K562 (cell line): Measurements from ENCODE around the gene PHLDA3. TPM values are rescaled to one million over a fixed set of nuclear protein-coding genes. Genes with fewer than 3 reads are reported as not detected.

Experiments used
- CBX5 ChIP-seq: IDR thresholded peaks from 2 replicates; pipeline ENCODE4 v1.6.1; 2014; ENCODE audit warnings: low read depth, borderline replicate concordance
- ETV5 ChIP-seq: sonication (generic); formaldehyde crosslinking; IDR thresholded peaks from 2 replicates; pipeline ENCODE4 v1.4.0; 2020; ENCODE audit warnings: low read depth, mild to moderate bottlenecking, missing genetic modification reagents
- GABPA ChIP-seq: fragments of 200-800 bp; sonication (Bioruptor generic); conservative IDR thresholded peaks from 2 replicates; pipeline ENCODE4 v1.6.1; 2016; ENCODE audit warnings: low read depth, missing genetic modification characterization, missing compliant biosample characterization
- GATA2 ChIP-seq: sonication (generic); formaldehyde crosslinking; IDR thresholded peaks from 2 replicates; pipeline ENCODE4 v1.4.0; 2020; ENCODE audit warnings: mild to moderate bottlenecking, missing genetic modification reagents
- HDAC3 ChIP-seq: fragments of 450-650 bp; IDR thresholded peaks from 2 replicates; pipeline ENCODE4 v1.6.1; 2018; ENCODE audit warnings: borderline replicate concordance, mild to moderate bottlenecking, moderate library complexity; ENCODE audit not compliant: partially characterized antibody
- JUN ChIP-seq, 2 experiments: sonication (generic) in 1 of 2; formaldehyde crosslinking in 1 of 2; IDR thresholded peaks; 2 replicates each; pipeline versions ENCODE4 v1.6.1 to v1.8.0; 2012 to 2022; ENCODE audit warnings: borderline replicate concordance in 2 of 2, mild to moderate bottlenecking in 2 of 2, improper control_type of control experiment in 1 of 2, low read depth in 1 of 2, low read length in 1 of 2, missing genetic modification reagents in 1 of 2
- KAT8 ChIP-seq: fragments of 450-650 bp; IDR thresholded peaks from 2 replicates; pipeline ENCODE4 v1.6.1; 2016; ENCODE audit warnings: low read depth, mild to moderate bottlenecking
- KLF13 ChIP-seq: fragments of 450-650 bp; IDR thresholded peaks from 2 replicates; pipeline ENCODE4 v1.6.1; 2016; ENCODE audit warnings: missing genetic modification characterization, low read depth, mild to moderate bottlenecking, missing compliant biosample characterization, moderate library complexity, borderline replicate concordance
- L3MBTL2 ChIP-seq: fragments of 450-650 bp; IDR thresholded peaks from 2 replicates; pipeline ENCODE4 v1.6.1; 2016; ENCODE audit warnings: mild to moderate bottlenecking, moderate library complexity
- NCOA1 ChIP-seq: fragments of 450-650 bp; IDR thresholded peaks from 2 replicates; pipeline ENCODE4 v1.6.1; 2016; ENCODE audit warnings: low read depth
- NCOA2 ChIP-seq, 2 experiments: fragments of 450-650 bp; IDR thresholded peaks; 2 replicates each; pipeline ENCODE4 v1.6.1; 2018; ENCODE audit warnings: mild to moderate bottlenecking in 2 of 2, moderate library complexity in 1 of 2; ENCODE audit not compliant: partially characterized antibody in 2 of 2
- PURB ChIP-seq: sonication (generic); formaldehyde crosslinking; IDR thresholded peaks from 2 replicates; pipeline ENCODE4 v1.9.0; 2021; ENCODE audit warnings: low read depth, mild to moderate bottlenecking, missing genetic modification reagents
- SRSF7 ChIP-seq: fragments of 200-400 bp; formaldehyde crosslinking; optimal IDR thresholded peaks from 2 replicates; pipeline ENCODE3; 2017; ENCODE audit warnings: mild to moderate bottlenecking, low read depth, low read length
- TFAM ChIP-seq: fragments of 250-450 bp; sonication (Bioruptor Pico); conservative IDR thresholded peaks from 2 replicates; pipeline ENCODE4 v1.5.0; 2021; ENCODE audit warnings: mild to moderate bottlenecking, moderate library complexity
- TGIF2 ChIP-seq: sonication (generic); formaldehyde crosslinking; IDR thresholded peaks from 2 replicates; pipeline ENCODE4 v1.8.1; 2022; ENCODE audit warnings: mild to moderate bottlenecking, missing genetic modification reagents, moderate library complexity
- TRIM24 ChIP-seq, 2 experiments: fragments of 450-650 bp; IDR thresholded peaks; 2 replicates each; pipeline ENCODE4 v1.6.1; 2016
- ZFX ChIP-seq: sonication (generic); formaldehyde crosslinking; IDR thresholded peaks from 2 replicates; pipeline ENCODE4 v1.8.0; 2022; ENCODE audit warnings: mild to moderate bottlenecking, missing genetic modification reagents, moderate library complexity
- ZNF121 ChIP-seq: sonication (generic); formaldehyde crosslinking; conservative IDR thresholded peaks from 2 replicates; pipeline ENCODE4 v1.8.0; 2022; ENCODE audit warnings: missing genetic modification reagents
- ZNF174 ChIP-seq: fragments of 250-450 bp; sonication (Bioruptor Pico); IDR thresholded peaks from 2 replicates; pipeline ENCODE4 v1.4.0; 2020; ENCODE audit warnings: mild to moderate bottlenecking
- ZNF263 ChIP-seq: sonication (generic); formaldehyde crosslinking; IDR thresholded peaks from 2 replicates; pipeline ENCODE4 v1.8.0; 2022; ENCODE audit warnings: mild to moderate bottlenecking, missing genetic modification reagents, borderline replicate concordance
- ZNF311 ChIP-seq: fragments of 250-450 bp; sonication (Bioruptor Pico); IDR thresholded peaks from 2 replicates; pipeline ENCODE4 v1.4.0; 2020; ENCODE audit warnings: mild to moderate bottlenecking, moderate library complexity
- ZNF431 ChIP-seq: sonication (generic); formaldehyde crosslinking; IDR thresholded peaks from 2 replicates; pipeline ENCODE4 v1.8.0; 2022; ENCODE audit warnings: mild to moderate bottlenecking, missing genetic modification reagents
- ZNF589 ChIP-seq: fragments of 200-800 bp; sonication (Bioruptor generic); IDR thresholded peaks from 2 replicates; pipeline ENCODE4 v1.6.1; 2016; ENCODE audit warnings: low read depth, missing genetic modification characterization, missing compliant biosample characterization
- polyA plus RNA-seq, 8 experiments: library from polyadenylated mRNA; depleted of rRNA in 4 of 8; stranded (reverse) in 5 of 8; unstranded in 3 of 8; fragments of >200 nt; fragmentation: Nextera tagmentation in 2 of 8; fragmentation: Illumina TruSeq in 1 of 8; extraction: Ambion mirVana in 2 of 8; extraction: Trizol in 1 of 8; gene quantifications; 2 replicates each; pipeline versions ENCODE4 v1.2.1 to v1.2.3, GENCODE V29; 2011 to 2014; ENCODE audit warnings: inconsistent platforms in 1 of 8, missing spikeins in 1 of 8
- total RNA-seq, 7 experiments: library from RNA; depleted of rRNA in 6 of 7; stranded (reverse); fragments of >200 nt in 6 of 7; fragmentation: Illumina TruSeq in 2 of 7; extraction: Trizol in 2 of 7; gene quantifications; 2 replicates each; pipeline versions ENCODE4 v1.2.1 to v1.2.3, GENCODE V29; 2011 to 2021; ENCODE audit warnings: low replicate concordance in 1 of 7
- TF ChIP-seq, protein P1 (sequence below): fragments of 250-450 bp; sonication (Bioruptor Pico); IDR thresholded peaks from 2 replicates; pipeline ENCODE4 v1.6.1; 2021; ENCODE audit warnings: mild to moderate bottlenecking
- TF ChIP-seq, protein P2 (sequence below): sonication (generic); formaldehyde crosslinking; IDR thresholded peaks from 2 replicates; pipeline ENCODE4 v1.8.0; 2022; ENCODE audit warnings: mild to moderate bottlenecking, missing genetic modification reagents

Gene PHLDA3
- total and polyA plus RNA-seq, 9 of the 15 experiments (the other 6 are each of a cell fraction or from before 2014, with no cell fraction given): 0.11 to 0.27 TPM; not detected in 7

DNA sequence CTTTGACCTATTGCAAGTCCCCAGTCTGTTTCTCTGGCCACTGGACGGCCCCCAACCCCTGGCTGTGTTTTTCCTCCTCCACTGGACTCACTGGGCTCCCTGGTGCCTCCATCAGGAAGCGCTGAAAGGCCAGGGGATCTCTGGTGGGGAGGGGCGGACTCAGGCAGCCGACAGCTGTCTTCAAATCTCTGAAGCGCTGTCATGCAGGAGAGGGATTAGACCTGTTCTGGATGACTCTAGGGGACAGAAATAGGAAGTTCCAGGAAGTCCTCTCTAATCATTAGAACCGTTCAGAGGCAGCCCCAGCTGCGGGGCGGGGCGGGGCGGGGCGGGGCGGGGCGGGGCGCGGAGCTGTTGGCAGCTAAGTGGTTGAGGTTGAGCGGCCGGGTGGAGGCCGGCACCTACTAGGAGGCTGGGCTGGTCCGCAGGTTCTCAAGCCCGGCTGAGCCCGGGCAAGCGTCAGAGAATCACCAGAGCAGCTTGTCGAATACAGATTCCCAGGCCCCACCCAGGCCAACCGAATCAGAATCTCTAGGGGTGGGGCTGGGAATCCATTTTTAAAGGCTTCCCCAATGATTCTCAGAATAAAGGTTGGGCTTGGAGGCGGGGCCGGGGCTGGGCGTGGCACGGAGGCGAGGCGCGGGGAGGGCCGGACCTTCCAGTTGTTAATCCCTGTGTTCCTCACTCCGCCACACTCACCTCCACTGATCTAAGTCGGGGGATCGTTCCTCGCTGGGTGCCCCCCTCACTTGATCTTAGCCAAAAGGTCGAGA is 11.4 kb upstream of the PHLDA3 start (continued):
- TF ChIP-seq KAT8 (no peak), CBX5 (no peak), PURB (CRISPR knock-in tag) (no peak), ETV5 (CRISPR knock-in tag) (no peak), L3MBTL2 (peak; percentile 7; the same call in 1 of the 2 replicates), KLF13 (0 out of 2 replicates have a peak, but pooled peaks have one; percentile 27), NCOA2 (IDR thresholded peaks at IDR 0.05; ENCODE audit: partially characterized antibody in 2 of 2) (no peak), ZFX (peak; percentile 42; the same call in 1 of the 2 replicates), GABPA (0 out of 2 replicates have a peak, but pooled peaks have one; percentile 25), SRSF7 (no peak), ZNF174 (no peak), ZNF121 (CRISPR knock-in tag) (no peak), GATA2 (CRISPR knock-in tag) (no peak), JUN (IDR thresholded peaks at IDR 0.05; ENCODE audit: borderline replicate concordance, low read depth, low read length) (peak; percentile 65; the same call in 1 of the 2 replicates), JUN (CRISPR knock-in tag; IDR thresholded peaks at IDR 0.05; ENCODE audit: borderline replicate concordance) (no peak), HDAC3 (no peak), ZNF263 (no peak), ZNF431 (CRISPR knock-in tag) (no peak), ZNF311 (CRISPR knock-in tag) (no peak), TRIM24 (IDR thresholded peaks at IDR 0.05) (no peak), TGIF2 (CRISPR knock-in tag) (no peak), NCOA1 (peak; percentile 36; the same call in 1 of the 2 replicates), TFAM (CRISPR knock-in tag) (no peak), ZNF589 (CRISPR knock-in tag) (no peak)
- TF ChIP-seq, protein P1, sequence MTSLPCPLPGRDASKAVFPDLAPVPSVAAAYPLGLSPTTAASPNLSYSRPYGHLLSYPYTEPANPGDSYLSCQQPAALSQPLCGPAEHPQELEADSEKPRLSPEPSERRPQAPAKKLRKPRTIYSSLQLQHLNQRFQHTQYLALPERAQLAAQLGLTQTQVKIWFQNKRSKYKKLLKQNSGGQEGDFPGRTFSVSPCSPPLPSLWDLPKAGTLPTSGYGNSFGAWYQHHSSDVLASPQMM: no peak
- TF ChIP-seq, protein P2, sequence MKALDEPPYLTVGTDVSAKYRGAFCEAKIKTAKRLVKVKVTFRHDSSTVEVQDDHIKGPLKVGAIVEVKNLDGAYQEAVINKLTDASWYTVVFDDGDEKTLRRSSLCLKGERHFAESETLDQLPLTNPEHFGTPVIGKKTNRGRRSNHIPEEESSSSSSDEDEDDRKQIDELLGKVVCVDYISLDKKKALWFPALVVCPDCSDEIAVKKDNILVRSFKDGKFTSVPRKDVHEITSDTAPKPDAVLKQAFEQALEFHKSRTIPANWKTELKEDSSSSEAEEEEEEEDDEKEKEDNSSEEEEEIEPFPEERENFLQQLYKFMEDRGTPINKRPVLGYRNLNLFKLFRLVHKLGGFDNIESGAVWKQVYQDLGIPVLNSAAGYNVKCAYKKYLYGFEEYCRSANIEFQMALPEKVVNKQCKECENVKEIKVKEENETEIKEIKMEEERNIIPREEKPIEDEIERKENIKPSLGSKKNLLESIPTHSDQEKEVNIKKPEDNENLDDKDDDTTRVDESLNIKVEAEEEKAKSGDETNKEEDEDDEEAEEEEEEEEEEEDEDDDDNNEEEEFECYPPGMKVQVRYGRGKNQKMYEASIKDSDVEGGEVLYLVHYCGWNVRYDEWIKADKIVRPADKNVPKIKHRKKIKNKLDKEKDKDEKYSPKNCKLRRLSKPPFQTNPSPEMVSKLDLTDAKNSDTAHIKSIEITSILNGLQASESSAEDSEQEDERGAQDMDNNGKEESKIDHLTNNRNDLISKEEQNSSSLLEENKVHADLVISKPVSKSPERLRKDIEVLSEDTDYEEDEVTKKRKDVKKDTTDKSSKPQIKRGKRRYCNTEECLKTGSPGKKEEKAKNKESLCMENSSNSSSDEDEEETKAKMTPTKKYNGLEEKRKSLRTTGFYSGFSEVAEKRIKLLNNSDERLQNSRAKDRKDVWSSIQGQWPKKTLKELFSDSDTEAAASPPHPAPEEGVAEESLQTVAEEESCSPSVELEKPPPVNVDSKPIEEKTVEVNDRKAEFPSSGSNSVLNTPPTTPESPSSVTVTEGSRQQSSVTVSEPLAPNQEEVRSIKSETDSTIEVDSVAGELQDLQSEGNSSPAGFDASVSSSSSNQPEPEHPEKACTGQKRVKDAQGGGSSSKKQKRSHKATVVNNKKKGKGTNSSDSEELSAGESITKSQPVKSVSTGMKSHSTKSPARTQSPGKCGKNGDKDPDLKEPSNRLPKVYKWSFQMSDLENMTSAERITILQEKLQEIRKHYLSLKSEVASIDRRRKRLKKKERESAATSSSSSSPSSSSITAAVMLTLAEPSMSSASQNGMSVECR: peak; percentile 51
